K562 (cell line): ENCODE results near the gene MAD1L1. TPM values are rescaled to one million over a fixed set of nuclear protein-coding genes. Genes with fewer than 3 reads are reported as not detected.
A peak's percentile ranks its signal among the peaks of the same experiment; 100 is the strongest.

ENCODE experiments used
- ATF6 ChIP-seq: sonication (generic); formaldehyde crosslinking; IDR thresholded peaks from 2 replicates; pipeline ENCODE4 v1.4.0; 2020; ENCODE audit warnings: mild to moderate bottlenecking, missing genetic modification reagents
- CAMTA2 ChIP-seq: fragments of 250-450 bp; sonication (Bioruptor Pico); conservative IDR thresholded peaks from 2 replicates; pipeline ENCODE4 v1.5.1; 2022
- CREB1 ChIP-seq, 2 experiments: sonication (generic) in 1 of 2; formaldehyde crosslinking in 1 of 2; IDR thresholded peaks; 2 replicates each; pipeline versions ENCODE4 v1.6.1 to v1.8.0; 2012 to 2022; ENCODE audit warnings: inconsistent platforms in 1 of 2, mild to moderate bottlenecking in 1 of 2, missing genetic modification reagents in 1 of 2, moderate library complexity in 1 of 2
- ELF2 ChIP-seq: fragments of 250-450 bp; sonication (Bioruptor Pico); IDR thresholded peaks from 2 replicates; pipeline ENCODE4 v1.5.0; 2021; ENCODE audit warnings: mild to moderate bottlenecking
- EWSR1 ChIP-seq: fragments of 450-650 bp; IDR thresholded peaks from 2 replicates; pipeline ENCODE4 v1.6.1; 2018; ENCODE audit warnings: borderline replicate concordance, mild to moderate bottlenecking, low read depth, moderate library complexity; ENCODE audit not compliant: partially characterized antibody
- FOXP1 ChIP-seq: sonication (generic); formaldehyde crosslinking; IDR thresholded peaks from 2 replicates; pipeline ENCODE4 v1.8.0; 2022; ENCODE audit warnings: mild to moderate bottlenecking, missing genetic modification reagents
- KLF1 ChIP-seq: fragments of 450-650 bp; IDR thresholded peaks from 2 replicates; pipeline ENCODE4 v1.6.1; 2016; ENCODE audit warnings: missing genetic modification characterization, missing compliant biosample characterization
- MCM2 ChIP-seq: fragments of 450-650 bp; IDR thresholded peaks from 2 replicates; pipeline ENCODE4 v1.6.1; 2017; ENCODE audit warnings: low read depth, mild to moderate bottlenecking
- MEF2A ChIP-seq: IDR thresholded peaks from 2 replicates; pipeline ENCODE4 v1.6.1; 2011; ENCODE audit warnings: low read depth, mild to moderate bottlenecking, low read length, moderate library complexity; ENCODE audit not compliant: control insufficient read depth
- NKRF ChIP-seq: fragments of 450-650 bp; IDR thresholded peaks from 2 replicates; pipeline ENCODE4 v1.6.1; 2016; ENCODE audit warnings: borderline replicate concordance
- NR1H2 ChIP-seq: sonication (generic); formaldehyde crosslinking; IDR thresholded peaks from 2 replicates; pipeline ENCODE4 v1.4.0; 2020; ENCODE audit warnings: mild to moderate bottlenecking, missing genetic modification reagents
- POLR3G ChIP-seq: IDR thresholded peaks from 2 replicates; pipeline ENCODE4 v1.6.1; 2011; ENCODE audit not compliant: insufficient read length, insufficient replicate concordance; ENCODE audit errors: extremely low read depth
- RAD51 ChIP-seq: fragments of 450-650 bp; IDR thresholded peaks from 2 replicates; pipeline ENCODE4 v1.7.1; 2016; ENCODE audit warnings: low read depth, mild to moderate bottlenecking, borderline replicate concordance
- RHOXF2B ChIP-seq: fragments of 250-450 bp; sonication (Bioruptor Pico); conservative IDR thresholded peaks from 2 replicates; pipeline ENCODE4 v1.5.1; 2021
- SP1 ChIP-seq: sonication (generic); formaldehyde crosslinking; IDR thresholded peaks from 2 replicates; pipeline ENCODE4 v1.8.1; 2022; ENCODE audit warnings: mild to moderate bottlenecking, missing genetic modification reagents
- TGIF2 ChIP-seq: sonication (generic); formaldehyde crosslinking; IDR thresholded peaks from 2 replicates; pipeline ENCODE4 v1.8.1; 2022; ENCODE audit warnings: mild to moderate bottlenecking, missing genetic modification reagents, moderate library complexity
- ZNF23 ChIP-seq: fragments of 250-450 bp; sonication (Bioruptor Pico); IDR thresholded peaks from 2 replicates; pipeline ENCODE4 v1.4.0; 2020; ENCODE audit warnings: mild to moderate bottlenecking
- ZNF444 ChIP-seq: fragments of 250-450 bp; sonication (Bioruptor Pico); IDR thresholded peaks from 2 replicates; pipeline ENCODE4 v1.4.0; 2020; ENCODE audit warnings: mild to moderate bottlenecking, moderate library complexity
- polyA plus RNA-seq, 8 experiments: library from polyadenylated mRNA; depleted of rRNA in 4 of 8; stranded (reverse) in 5 of 8; unstranded in 3 of 8; fragments of >200 nt; fragmentation: Nextera tagmentation in 2 of 8; fragmentation: Illumina TruSeq in 1 of 8; extraction: Ambion mirVana in 2 of 8; extraction: Trizol in 1 of 8; gene quantifications; 2 replicates each; pipeline versions ENCODE4 v1.2.1 to v1.2.3, GENCODE V29; 2011 to 2014; ENCODE audit warnings: inconsistent platforms in 1 of 8, missing spikeins in 1 of 8
- total RNA-seq, 7 experiments: library from RNA; depleted of rRNA in 6 of 7; stranded (reverse); fragments of >200 nt in 6 of 7; fragmentation: Illumina TruSeq in 2 of 7; extraction: Trizol in 2 of 7; gene quantifications; 2 replicates each; pipeline versions ENCODE4 v1.2.1 to v1.2.3, GENCODE V29; 2011 to 2021; ENCODE audit warnings: low replicate concordance in 1 of 7
- TF ChIP-seq, protein P1 (sequence below): fragments of 250-450 bp; sonication (Bioruptor Pico); IDR thresholded peaks from 2 replicates; pipeline ENCODE4 v1.5.1; 2021; ENCODE audit warnings: mild to moderate bottlenecking
- TF ChIP-seq, protein P2 (sequence below): fragments of 450-650 bp; IDR thresholded peaks from 2 replicates; pipeline ENCODE4 v1.6.1; 2016

The MAD1L1 gene
- total and polyA plus RNA-seq, 9 of the 15 experiments (the other 6 are each of a cell fraction or from before 2014, with no cell fraction given) = 1.7 to 89.7 (median 18.0) TPM

- TF ChIP-seq NKRF (peak; percentile 95), MCM2 (no peak), POLR3G (no peak), EWSR1 (no peak), KLF1 (tag) (no peak), RHOXF2B (CRISPR knock-in tag) (no peak), FOXP1 (CRISPR knock-in tag) (0 out of 2 replicates have a peak, but pooled peaks have one; percentile 69), ATF6 (CRISPR knock-in tag) (peak; percentile 74; the same call in 1 of the 2 replicates), ZNF23 (no peak), RAD51 (no peak), CAMTA2 (CRISPR knock-in tag) (no peak), ELF2 (CRISPR knock-in tag) (peak; percentile 91), ZNF444 (CRISPR knock-in tag) (no peak), NR1H2 (no peak), CREB1 (IDR thresholded peaks at IDR 0.05) (peak; percentile 28; the same call in 1 of the 2 replicates), CREB1 (CRISPR knock-in tag; IDR thresholded peaks at IDR 0.05) (no peak; the same call in 1 of the 2 replicates), SP1 (CRISPR knock-in tag) (peak; percentile 89), TGIF2 (CRISPR knock-in tag) (no peak), MEF2A (no peak)
- TF ChIP-seq, protein P1, sequence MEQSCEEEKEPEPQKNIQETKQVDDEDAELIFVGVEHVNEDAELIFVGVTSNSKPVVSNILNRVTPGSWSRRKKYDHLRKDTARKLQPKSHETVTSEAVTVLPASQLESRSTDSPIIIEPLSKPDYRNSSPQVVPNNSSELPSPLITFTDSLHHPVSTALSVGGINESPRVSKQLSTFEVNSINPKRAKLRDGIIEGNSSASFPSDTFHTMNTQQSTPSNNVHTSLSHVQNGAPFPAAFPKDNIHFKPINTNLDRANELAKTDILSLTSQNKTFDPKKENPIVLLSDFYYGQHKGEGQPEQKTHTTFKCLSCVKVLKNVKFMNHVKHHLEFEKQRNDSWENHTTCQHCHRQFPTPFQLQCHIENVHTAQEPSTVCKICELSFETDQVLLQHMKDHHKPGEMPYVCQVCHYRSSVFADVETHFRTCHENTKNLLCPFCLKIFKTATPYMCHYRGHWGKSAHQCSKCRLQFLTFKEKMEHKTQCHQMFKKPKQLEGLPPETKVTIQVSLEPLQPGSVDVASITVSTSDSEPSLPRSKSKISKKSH = no peak
- TF ChIP-seq, protein P2, sequence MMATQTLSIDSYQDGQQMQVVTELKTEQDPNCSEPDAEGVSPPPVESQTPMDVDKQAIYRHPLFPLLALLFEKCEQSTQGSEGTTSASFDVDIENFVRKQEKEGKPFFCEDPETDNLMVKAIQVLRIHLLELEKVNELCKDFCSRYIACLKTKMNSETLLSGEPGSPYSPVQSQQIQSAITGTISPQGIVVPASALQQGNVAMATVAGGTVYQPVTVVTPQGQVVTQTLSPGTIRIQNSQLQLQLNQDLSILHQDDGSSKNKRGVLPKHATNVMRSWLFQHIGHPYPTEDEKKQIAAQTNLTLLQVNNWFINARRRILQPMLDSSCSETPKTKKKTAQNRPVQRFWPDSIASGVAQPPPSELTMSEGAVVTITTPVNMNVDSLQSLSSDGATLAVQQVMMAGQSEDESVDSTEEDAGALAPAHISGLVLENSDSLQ = peak; percentile 51; the same call in 1 of the 2 replicates
Observed at GRCh38 chr7:2241580-2242540, 9.1 kb upstream of the MAD1L1 start, which contains the start of the genes MRM2 and NUDT1 (continued).
